Fibroblast of mammary gland (primary cell): Measurements from ENCODE around the gene ZFHX2.
A peak's percentile ranks its signal among the peaks of the same experiment; 100 is the strongest.

Experiments
- DNase-seq: peaks from one replicate; pipeline ENCODE4 v3.0.0-alpha.2; 2010; ENCODE audit warnings: low read depth
- H3K4me3 ChIP-seq: 2 replicates; pipeline ENCODE4 v1.5.1; 2011; ENCODE audit warnings: low read depth, mild to moderate bottlenecking, low read length, moderate library complexity; ENCODE audit not compliant: control insufficient read depth
- CTCF ChIP-seq: conservative IDR thresholded peaks from 2 replicates; pipeline ENCODE4 v1.5.1; 2011; ENCODE audit warnings: low read depth, low read length, inconsistent platforms; ENCODE audit not compliant: control insufficient read depth, insufficient read depth

Gene ZFHX2

GRCh38 chr14:23559010-23559925 is 7.7 kb upstream of the ZFHX2 start:
- peak; percentile 84 for TF ChIP-seq CTCF
- DNase-seq, result peak; percentile 58
- no peak overlapping the region for H3K4me3 ChIP-seq

GRCh38 chr14:23558346-23559009 is 6.9 kb upstream of the ZFHX2 start:
- no peak overlapping the region for H3K4me3 ChIP-seq
- no peak for DNase-seq
- no peak for TF ChIP-seq CTCF

GRCh38 chr14:23557946-23558345 is 6.4 kb upstream of the ZFHX2 start:
- no peak overlapping the region for H3K4me3 ChIP-seq
- DNase-seq, result no peak
- no peak for TF ChIP-seq CTCF

- peak overlapping the region; percentile 90 for H3K4me3 ChIP-seq
- no peak for TF ChIP-seq CTCF
- no peak for DNase-seq
These were observed 6.0 kb upstream of the ZFHX2 start for GRCh38 chr14:23557521-23557920.

- no peak for TF ChIP-seq CTCF
- no peak for DNase-seq
- peak overlapping the region; percentile 90 for H3K4me3 ChIP-seq
These were observed 5.3 kb upstream of the ZFHX2 start for GRCh38 chr14:23556700-23557440.

- DNase-seq, result peak; percentile 80
- peak within 1 kb of the TSS; percentile 90 for H3K4me3 ChIP-seq
- no peak for TF ChIP-seq CTCF
These were observed 4.5 kb upstream of the ZFHX2 start, which contains the start of gene THTPA for GRCh38 chr14:23555882-23556699. Gene THTPA (plus strand): TSS chr14:23556271. CDS start chr14:23556758, 487 bp downstream.
